HG03354 (cell line): ENCODE results near the gene TTLL11.
A peak's percentile ranks its signal among the peaks of the same experiment; 100 is the strongest.
"Not testable (repeated sequence)": the region's sequence is repeated elsewhere in the genome, so short reads cannot be mapped to it uniquely, and the experiment has no call there.

Experiments
- ATAC-seq: cut with Tn5 transposase; IDR thresholded peaks from one replicate; pipeline ENCODE4 v1.9.1; 2021; ENCODE audit warnings: mild to moderate bottlenecking; ENCODE audit not compliant: unreplicated experiment, poor library complexity, severe bottlenecking

The TTLL11 gene

DNA sequence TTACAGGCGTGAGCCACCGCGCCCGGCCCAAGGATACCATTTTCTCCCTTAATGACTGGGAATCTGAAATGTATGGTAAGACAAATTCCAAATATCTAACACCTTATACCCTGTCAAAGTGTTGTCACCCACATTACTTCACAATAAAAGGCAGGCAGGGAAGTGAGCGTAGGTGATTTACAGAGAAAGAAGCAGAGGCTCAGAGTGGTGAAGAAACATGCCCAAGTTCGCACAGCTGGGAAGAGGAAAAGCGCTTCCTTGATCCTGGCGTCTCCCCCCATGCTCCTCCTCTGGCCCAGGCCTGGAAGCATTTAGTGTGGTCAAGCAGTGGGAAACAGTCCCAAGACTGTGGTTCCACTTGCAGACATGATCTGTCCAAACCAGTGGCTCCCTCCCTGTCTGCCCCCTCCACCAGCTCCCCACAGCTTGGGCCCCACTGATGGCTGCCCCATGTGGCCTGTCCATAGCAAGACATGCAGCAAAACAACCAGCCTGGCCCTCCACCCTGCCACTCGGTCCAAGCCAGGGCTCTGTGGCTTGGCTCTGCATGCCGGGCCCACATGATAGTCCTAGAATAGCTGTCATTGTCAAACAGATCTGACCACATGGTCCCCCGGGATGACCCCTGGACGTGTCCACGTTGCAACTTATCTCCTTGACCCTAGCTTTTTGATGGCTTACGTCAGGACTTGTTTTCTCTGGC, 107.2 kb downstream of the TTLL11 start:
- ATAC-seq, result no peak

DNA sequence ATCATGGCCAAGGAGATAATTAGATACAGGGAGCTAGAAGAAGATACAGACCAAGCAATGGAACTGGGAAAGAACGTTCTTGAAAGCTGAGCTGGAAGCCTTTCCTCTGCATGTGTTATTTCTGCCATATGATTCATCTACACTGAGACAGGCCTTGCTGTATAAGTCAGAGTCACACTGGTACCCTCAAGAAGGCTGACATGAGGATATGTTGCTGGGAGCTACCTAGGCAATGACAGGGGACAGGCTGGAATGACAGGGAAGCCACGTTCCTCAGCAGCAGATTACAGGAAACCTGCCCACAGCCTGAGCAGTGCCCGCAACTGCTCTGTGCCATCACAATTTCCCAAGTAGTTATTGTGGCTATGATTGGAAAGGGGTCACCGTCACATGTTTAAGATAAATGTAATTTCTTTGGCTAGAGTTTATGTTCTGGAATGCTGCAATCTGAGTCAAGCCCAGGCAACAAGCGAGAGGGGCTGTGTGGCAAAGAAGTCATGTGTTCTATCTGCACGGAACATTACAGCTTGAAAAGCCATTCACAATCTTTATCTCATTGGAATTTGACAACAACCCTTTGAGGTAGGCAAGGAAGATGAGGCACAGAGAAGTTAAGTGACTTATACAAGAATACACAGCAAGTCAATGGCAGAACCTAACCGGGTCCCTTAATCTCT, 108.2 kb downstream of the TTLL11 start:
- no peak for ATAC-seq

DNA sequence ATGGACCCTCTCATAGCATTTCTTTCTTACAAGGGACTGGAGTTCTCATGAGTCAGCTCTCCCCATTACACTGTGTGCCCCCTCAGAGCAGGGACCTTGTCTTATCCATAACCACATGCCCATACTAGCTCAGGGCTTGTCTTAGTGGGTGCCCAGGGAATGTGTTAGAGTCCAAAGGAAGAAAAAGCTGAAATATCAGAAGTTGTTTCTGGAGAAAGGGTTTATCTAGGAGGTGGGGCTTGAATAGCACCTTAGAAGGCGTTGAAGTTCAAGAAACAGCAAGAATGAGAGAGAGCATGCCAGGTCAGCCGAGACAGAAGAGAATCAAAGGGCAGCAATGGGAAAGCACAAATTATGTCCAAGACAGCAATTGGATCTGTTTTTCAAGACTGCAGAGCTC, 109.4 kb downstream of the TTLL11 start:
- ATAC-seq, result no peak

DNA sequence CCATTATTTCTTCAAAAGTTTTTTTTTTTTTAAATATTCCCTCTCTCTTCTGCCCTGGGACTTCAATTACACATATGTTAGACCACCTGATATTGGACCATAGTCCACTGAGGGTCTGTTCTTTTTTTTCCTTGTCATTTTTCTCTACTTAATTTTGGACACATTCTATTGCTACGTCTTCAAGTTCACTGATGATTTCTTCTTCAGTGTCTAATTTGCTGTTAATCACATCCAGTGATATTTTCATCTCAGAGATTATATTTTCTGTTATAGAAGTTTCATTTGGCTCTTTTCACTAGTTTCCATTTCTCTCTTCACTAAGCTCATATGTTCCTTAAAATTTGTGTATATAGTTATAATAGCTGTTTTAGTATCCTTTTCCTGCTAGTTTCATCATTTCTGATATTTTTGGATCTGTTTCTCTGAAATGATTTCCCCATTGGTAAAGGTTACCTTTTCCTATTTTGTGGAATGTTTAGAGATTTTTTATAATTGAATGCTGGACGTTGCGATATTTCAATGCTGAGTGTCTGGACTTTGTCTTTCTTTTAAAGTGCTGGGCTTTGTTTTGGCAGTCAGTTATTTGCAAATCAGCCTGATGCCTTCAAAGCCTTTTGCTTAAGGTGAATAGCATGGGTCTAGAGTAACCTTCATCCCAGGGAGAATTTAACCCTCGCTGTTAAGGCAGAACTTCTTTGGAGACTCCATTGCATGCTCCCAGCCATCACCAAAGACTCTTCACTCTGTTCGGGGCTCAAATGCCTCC, 111.8 kb downstream of the TTLL11 start:
- no peak for ATAC-seq

GRCh38 chr9:121980665-121981064, 112.4 kb downstream of the TTLL11 start:
- not testable (repeated sequence) for ATAC-seq

- no peak for ATAC-seq
These were observed 113.4 kb downstream of the TTLL11 start for GRCh38 chr9:121979736-121980135.

- ATAC-seq, result no peak
These were observed 116.4 kb downstream of the TTLL11 start for GRCh38 chr9:121976751-121977150.

GRCh38 chr9:121975801-121976277, 117.3 kb downstream of the TTLL11 start:
- ATAC-seq, result no peak

DNA sequence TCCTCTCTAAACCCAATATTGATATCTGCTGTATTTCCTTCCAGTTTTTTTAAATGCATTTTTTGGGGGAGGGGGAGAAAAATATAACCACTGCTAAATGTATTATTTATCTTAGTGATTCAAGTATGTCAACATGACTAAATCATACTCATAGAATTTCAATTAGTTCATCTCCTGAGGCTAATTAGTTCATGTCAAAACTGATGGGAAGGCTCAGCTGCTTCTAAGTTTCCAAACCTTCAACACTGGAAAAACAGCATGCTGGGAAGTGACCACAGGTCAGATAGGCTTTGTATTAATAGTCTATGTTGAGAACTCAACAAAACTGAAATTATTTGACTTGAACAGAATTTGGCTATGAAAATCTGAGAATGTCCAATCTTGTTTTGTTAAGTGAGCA, 118.7 kb downstream of the TTLL11 start:
- no peak for ATAC-seq

GRCh38 chr9:121972501-121972981, 120.6 kb downstream of the TTLL11 start:
- peak; percentile 94 for ATAC-seq

- ATAC-seq, result no peak
These were observed 125.1 kb downstream of the TTLL11 start for GRCh38 chr9:121968056-121968455.

DNA sequence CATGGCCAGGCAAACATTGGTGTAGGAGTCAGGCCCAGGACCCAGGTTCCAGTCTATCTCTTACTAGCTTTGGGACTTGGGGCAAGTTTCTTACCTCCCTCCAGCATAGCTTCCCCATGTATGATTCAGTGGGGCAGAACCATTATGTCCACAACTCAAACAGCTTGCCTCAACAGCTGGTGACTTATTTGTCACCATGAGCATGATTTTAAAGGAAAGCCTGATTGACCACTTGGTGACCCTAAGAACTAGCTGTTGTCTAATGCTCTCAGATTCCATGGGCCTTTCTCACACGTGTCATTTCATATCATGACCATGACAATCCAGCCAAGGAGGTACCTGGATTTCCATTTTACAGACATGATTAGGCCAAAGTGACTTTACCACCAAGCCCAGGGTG, 126.4 kb downstream of the TTLL11 start:
- no peak for ATAC-seq

GRCh38 chr9:121963528-121963995, 129.5 kb downstream of the TTLL11 start:
- no peak for ATAC-seq

DNA sequence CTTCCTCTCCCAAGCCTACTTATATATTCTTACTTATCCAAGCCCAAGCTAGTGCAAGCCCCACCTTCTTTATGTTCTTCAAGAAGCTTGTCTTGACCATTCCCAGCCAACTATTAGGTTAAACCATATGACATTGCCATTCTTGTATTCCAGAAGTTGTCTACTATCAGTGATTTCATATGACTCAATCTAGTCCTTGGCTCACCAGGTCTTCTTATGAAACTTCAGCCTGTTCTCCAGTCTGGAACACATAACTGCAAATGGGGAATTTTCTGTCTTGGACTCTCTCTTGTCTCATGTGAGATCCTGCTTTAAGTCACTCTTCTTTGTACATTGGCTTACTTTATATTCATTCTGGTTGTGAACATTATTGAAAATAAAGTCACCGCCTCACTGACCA, 130.7 kb downstream of the TTLL11 start:
- ATAC-seq, result no peak

GRCh38 chr9:121960665-121961064, 132.4 kb downstream of the TTLL11 start:
- ATAC-seq, result no peak

GRCh38 chr9:121958530-121958929, 134.6 kb downstream of the TTLL11 start:
- no peak for ATAC-seq

DNA sequence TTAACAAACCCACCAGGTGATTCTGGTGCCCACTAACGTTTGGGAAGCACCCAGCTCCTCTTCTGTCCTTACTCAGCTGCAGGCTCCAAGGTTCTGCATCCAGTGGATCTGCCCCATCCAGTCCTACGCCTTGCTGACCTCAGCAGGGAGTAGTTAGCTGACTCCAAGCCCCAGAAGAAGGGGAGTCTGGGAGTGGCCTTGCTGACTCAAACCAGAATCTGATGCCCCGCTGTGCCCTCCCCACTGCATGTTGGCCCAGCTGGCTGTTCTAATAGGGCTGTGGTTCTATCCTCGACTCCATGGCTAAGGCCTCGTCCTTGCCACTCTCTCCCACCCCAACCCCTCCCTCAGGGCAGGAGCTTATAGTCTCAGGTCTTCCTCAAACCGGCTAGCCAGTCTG, 136.3 kb downstream of the TTLL11 start:
- no peak for ATAC-seq

- no peak for ATAC-seq
These were observed 137.5 kb downstream of the TTLL11 start for GRCh38 chr9:121955649-121956048.

- no peak for ATAC-seq
These were observed 138.5 kb downstream of the TTLL11 start for GRCh38 chr9:121954477-121955140.

DNA sequence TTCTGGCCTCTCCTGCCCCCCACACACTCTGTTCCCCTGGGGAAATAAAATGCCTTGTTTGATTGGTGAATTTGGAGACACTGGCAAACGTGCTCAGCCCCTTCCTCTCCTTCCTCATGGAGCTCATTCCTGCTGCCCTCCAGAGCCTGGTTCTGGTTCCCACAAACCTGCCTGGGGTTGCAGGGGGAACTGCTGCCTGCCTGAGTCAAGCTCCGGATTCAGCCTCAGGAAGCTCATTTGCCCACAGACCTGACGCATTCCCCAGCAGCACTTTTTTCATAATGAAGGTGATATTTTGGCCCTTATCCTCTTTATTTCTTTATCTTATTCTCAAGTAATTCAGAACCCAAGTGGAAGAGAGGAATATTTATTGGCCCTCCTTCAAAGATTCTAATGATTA, 140.5 kb downstream of the TTLL11 start:
- no peak for ATAC-seq
